COR-L47 (cell line): ENCODE data around the gene TDRD6.
"Not testable (repeated sequence)": the region's sequence is repeated elsewhere in the genome, so short reads cannot be mapped to it uniquely, and the experiment has no call there.

ENCODE experiments used
- DNase-seq: peaks from one replicate; lab custom pipeline; 2025; lab: John Stamatoyannopoulos, UW

Gene TDRD6

GRCh38 chr6:46743425-46744158 lies 55.9 kb downstream of the TDRD6 start:
- DNase-seq = no peak

- DNase-seq = not testable (repeated sequence)
Measured at GRCh38 chr6:46744159-46744725, 56.6 kb downstream of the TDRD6 start.

GRCh38 chr6:46745973-46746372 lies 58.3 kb downstream of the TDRD6 start:
- DNase-seq = no peak

- DNase-seq = no peak
Measured at GRCh38 chr6:46746696-46747095, 59.0 kb downstream of the TDRD6 start, which contains the start of gene ANKRD66. Gene ANKRD66 (plus strand): TSS chr6:46746933. CDS start chr6:46751949, 5,016 bp downstream.

GRCh38 chr6:46748940-46749503 lies 61.3 kb downstream of the TDRD6 start:
- DNase-seq = no peak

GRCh38 chr6:46749731-46750130 lies 62.0 kb downstream of the TDRD6 start:
- no peak for DNase-seq

- DNase-seq = no peak
Measured at GRCh38 chr6:46751658-46752057, 64.0 kb downstream of the TDRD6 start.
